ENCODE measurements around the gene RPL31.
A peak's percentile ranks its signal among the peaks of the same experiment; 100 is the strongest.

The RPL31 gene

DNA sequence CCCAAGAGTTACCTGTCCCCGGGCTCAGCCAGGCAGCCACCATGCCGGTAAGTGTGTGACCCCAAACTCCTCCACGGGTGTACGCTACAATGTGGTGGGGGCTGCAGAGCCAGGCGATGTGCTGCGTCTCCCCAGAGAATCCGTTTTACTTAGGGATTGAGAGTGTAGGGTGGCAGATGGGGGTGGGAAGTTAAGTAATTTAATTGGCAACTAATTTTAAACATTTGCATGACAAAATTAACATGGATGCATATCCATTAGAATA lies 26.6 kb upstream of the RPL31 start:
- DNase-seq (ENCODE audit: low spot score): no peak

DNA sequence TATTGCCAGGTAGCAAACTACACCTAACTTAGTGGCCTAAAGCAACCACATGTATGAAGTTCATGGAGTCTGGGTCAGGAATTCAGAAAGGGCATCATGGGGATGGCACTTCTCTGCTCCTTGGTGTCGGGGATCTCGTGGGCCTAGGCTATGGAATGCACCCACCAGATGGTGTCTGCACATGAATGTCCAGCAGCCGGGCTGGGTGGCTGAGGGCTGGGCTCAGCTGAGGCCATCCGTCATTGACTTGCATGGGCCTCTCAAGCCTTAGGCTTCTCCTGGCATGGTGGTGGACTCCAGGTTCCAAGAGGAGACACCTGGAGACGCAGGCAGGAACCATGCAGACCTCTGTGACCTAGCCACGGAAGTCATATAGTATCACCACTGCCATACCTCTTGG lies 26.0 kb upstream of the RPL31 start:
- DNase-seq (ENCODE audit: low spot score): no peak

DNA sequence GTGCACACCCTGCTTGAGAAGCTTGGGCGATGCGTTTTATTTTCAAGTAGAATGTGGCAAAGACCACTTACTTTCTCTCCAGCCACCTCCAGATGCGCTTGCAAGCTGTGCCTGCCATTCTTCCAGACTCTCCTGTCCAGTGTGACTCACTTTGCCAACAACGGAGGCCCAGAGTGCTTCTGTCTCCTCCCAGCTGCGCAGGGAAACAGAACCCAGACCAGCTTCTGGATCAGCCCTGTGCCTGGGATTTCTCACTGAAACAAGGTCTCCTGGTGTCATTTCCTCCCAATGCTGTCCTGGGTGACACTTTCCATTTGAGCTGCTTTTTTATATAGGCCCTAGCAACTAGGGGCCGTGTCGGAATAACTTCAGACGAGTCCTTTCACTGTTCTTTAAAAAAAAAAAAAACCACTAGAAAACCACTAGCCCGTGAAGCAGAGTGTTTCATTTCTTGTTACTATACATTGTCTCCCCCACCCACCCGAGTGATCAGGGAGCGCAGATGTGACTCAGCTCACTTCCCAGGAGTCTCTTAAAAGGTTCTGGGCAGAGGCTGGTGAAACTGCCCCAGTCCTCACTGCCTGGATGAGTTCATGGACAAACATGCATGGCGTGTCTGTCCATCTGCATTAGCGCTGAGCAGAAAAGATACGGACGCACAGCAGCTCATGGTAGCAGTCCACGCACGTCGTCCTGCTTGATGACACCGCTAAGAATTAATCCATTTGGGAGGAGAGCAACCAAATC lies 25.3 kb upstream of the RPL31 start:
- peak; percentile 77 for DNase-seq (ENCODE audit: low spot score)

DNA sequence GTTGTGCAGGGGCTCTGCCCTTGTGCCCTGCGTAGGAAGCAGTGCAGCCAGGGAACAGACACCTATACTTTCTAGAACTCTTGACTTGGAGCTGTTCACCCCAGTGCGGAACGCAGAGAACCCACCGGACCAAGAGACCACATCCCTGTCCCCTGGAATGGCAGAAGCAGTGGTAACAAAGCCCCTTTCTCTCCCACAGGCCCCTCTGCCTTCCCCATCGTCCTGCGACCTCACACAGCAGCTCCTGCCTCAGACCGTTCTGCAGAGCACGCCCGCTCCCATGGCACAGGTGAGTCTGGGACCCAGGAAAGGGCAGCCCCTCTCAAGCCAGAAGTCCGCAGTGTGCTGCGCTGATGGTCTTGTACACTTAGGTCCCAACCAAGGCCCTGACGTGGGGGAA lies 24.6 kb upstream of the RPL31 start:
- no peak for DNase-seq (ENCODE audit: low spot score)

DNA sequence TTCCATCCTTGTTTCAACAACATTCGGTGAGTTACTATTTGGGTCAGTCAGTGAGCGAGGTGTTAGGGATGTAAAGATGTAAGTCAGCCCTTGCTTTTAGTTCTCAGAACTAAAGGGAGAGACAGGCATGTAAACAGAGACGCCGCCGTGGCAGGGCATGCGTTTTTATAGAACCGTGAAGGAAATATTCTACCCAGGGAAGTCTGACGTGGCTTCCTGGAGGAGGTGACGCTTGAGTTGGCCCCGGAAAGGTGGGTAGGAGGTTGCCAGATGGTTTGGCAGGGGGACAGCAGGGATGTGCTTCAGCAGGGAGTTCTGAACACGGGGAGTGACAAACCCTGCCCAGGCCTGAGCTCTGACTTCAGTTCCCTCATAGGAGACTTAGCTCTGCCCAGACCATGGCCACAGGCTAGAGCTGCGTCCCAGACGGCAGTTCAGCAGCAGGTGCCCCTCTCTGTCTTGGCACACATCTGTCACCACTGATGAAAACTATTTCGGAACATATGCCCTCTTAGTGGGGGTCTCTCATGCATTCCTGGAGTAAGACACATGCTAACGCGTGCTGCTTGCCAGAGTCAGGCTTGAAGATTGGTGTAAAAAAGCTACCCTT lies 23.4 kb upstream of the RPL31 start:
- no peak for DNase-seq (ENCODE audit: low spot score)

DNA sequence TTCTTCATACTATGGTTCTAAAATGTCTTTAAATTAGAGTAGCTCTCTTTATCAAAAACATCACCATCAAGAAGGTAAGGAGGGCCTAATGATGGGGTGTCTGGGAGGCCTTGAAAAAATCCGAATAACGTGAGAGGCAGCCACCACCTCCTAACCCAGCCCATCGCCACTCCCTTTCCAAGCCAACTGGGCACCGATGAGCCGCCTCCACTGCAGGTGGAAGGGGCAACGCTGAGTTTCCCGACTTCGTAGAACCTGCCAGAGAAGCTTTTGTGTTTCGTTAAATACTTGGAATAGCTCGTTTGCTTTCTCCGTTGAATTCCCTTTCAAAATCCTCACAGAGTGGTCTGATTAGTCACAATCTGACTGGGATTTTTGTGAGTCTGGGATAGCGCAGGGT lies 22.0 kb upstream of the RPL31 start:
- no peak for DNase-seq (ENCODE audit: low spot score)

DNA sequence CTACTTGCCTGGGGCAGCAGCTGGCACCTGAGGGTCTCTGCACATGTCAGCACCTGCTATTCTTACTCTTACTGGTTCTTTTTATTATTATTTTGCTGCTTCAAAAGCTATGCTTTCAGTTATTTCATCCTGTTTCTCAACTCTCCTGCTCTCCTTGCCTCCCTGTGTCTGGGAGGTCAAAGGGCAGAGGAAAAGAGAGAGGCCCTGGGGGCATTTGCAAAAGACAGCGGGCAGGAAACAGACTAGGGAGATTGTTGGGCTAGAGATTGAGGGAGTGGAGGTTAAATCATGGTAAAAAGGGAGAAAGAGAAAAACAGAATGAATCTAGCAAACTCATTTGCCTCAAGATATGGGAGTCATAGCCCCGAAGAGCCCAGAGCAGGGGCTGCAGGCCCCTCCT lies 21.1 kb upstream of the RPL31 start:
- no peak for DNase-seq (ENCODE audit: low spot score)

DNA sequence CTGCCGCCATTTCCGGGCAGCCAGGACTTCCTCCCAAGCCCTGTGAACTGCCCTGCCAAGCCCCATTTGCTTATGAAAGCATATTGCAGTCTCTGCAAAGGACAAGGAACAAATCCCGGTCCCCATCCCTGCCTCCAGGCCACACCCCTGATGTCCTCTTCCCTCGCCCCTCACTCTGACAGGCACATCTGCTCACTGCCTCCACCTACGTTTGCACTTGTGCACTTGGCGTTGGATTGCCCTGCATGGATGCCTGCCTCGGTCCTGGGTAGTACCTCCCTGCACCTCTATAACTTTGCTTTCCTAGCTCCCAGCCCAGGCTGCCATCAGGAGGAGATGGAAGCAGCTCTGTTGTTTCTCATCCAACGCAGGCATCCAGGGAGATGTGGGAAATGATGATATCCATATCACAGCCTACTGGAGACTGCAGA lies 19.6 kb upstream of the RPL31 start:
- no peak for DNase-seq (ENCODE audit: low spot score)

DNA sequence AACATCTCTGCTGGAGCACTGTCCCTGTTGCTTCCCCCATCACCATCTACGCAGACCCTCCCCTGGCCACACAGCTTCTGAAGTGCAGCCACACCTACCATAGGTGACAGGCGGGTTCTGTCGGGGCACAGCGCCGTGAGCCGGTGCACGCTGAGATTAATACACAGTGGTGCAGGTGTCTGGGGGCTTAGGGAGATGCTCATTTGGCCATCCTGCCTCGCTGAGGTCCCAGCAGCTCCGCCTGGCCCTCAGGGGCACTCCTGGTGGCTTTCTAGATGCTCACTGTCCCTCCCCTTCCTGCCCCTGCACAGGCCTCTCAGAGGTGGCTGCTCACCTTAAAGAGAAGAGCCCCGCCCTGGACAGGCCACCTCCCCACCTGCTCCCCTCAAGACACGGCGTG lies 18.9 kb upstream of the RPL31 start:
- DNase-seq (ENCODE audit: low spot score): no peak

DNA sequence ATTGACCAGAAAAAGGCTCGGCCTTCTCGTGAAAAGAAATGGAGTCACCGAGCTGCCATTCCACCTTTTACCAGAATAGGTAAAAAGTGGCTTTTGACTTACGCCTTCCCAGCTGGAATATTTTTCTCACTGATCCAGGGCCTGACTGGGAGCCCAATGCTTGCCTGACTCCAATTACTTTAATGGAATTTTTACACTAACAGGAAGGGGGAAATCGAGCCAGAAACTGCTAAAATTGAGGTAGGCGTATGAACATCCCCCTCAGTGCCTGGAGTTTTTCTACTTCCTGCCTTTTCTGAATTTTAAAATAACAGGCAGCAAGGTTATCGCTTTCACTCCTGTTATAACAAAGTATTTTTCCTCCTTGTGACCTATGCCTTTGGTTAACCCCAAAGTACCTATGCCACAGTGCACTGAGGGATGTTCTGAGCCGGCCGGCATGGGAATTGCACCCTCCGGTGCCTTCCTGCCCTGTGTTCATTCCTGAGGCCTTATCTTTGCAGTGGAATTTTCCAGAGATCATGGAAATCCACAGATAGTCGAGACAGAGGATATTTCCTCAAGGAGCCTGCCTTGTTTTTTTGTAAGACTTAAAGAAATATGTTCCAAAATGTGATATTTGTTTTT lies 18.3 kb upstream of the RPL31 start:
- DNase-seq (ENCODE audit: low spot score): no peak

DNA sequence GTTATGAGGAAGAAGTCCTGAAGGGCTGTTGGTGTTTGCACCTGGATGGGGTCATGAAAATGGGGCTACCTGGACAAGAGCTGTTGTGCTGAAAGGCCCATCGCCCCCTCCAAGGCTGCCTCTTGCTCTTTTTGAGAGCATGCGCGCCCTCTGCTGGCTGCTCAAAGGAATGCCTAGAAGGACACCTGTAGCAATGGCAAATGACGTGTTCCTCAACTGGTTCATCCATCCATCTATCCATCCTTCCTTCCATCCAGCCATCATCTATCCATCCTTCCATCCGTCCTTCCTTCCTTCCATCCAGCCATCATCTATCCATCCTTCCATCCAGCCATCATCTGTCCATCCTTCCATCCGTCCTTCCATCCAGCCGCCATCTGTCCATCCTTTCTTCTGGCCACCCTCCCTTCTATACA lies 17.2 kb upstream of the RPL31 start:
- peak; percentile 70 for DNase-seq (ENCODE audit: low spot score)

DNA sequence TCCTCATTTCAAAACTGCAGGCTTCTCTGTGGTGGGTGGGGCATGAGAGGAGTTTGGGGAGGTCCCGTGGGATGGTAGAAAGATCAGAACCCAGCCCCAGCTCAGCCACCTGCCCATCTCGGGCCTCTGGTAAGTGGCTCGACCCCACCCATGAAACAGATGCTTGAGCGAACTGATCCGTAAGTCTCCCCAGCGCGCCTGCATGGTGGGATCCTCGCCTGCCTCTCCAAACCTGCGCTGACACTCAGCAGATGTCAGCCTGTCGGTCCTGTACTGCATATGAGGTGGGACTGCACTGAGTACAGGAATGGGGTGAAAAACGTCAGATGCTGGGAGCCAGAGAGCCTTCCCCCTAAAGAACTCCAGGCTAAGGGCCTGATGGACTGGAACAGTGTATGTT lies 15.9 kb upstream of the RPL31 start:
- no peak for DNase-seq (ENCODE audit: low spot score)

DNA sequence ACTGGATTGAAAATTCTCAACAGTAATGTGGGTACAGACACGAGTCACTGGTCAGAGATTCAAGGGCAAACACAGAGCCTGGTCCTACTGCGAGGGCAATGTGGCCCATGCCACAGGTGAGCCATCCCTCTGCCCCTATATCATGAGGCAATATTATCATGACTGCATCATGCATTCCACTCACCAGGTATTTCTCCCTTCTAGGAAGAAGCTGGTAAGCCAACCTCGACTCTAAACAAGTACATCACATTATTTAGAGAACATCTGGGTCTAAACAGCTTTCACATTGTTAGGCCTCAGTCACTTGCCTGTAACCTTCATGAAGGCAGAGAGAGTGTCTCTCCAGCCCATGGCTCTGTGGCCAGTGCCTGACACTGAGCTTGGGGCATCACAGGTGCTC lies 14.6 kb upstream of the RPL31 start:
- DNase-seq (ENCODE audit: low spot score): no peak

DNA sequence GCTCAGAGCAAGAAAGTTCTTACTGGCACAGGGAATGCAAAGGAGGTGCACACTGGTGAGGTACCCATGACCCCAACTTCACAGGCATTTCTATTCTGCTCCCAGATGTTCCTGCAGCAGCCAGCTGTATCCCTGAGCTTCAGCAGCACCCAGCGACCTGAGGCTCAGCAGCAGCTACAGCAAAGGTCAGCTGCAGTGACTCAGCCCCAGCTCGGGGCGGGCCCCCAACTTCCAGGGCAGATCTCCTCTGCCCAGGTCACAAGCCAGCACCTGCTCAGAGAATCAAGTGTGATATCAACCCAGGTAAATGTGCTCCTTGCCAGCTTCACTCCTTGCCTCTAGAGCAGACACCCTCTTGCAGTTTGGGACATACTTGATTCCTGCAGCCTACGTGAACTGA lies 14.1 kb upstream of the RPL31 start:
- DNase-seq (ENCODE audit: low spot score): no peak

DNA sequence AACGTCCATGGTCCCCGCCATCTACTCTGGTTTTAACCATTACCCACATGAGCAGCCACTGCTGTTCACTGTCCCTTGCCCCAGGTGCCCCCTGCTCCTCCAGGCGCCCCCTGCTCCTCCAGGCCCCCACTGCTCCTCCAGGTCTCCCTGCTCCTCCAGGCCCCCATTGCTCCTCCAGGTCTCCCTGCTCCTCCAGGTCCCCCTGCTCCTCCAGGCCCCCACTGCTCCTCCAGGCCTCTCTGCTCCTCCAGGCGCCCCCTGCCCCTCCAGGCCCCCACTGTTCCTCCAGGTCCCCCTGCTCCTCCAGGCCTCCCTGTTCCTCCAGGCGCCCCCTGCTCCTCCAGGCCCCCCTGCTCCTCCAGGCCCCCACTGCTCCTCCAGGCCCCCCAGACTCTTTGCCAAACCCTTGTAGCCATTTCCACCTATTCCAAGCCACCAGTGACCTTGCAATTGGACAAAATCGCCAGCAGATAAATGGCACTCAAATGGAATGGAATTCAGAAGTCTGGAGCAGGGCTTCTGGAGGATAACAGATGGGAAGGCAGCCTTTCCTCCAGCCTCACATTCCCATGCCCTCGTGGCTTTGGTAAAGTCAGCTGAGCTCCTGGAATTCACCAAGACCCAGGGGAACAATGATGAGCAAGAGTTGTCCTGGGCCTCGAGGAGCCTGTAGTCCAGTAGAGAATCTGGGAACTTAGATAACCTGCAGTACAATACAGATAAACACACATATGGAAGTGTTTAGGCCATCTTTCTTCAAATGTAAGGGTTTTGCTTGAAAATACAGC lies 13.3 kb upstream of the RPL31 start:
- DNase-seq (ENCODE audit: low spot score): peak; percentile 94

DNA sequence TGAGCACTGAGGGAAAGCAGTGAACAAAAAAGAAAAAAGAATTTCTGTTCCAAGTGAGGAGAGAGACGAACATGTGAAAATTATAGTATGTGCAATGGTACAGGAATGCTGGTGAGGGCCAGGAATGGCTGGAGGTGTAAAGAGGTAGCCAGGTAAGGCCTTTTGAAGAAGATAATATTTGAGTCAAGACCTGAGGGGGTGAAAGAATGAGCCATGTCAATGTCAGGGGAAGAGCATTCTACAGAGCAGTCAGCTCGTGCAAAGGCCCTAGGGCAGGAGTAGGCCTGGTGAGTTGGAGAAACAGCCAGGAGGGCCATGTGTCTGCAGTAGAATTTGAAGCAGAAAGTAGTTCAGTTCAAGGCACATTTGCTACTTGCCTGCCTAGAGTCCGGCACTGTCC lies 12.4 kb upstream of the RPL31 start:
- no peak for DNase-seq (ENCODE audit: low spot score)

DNA sequence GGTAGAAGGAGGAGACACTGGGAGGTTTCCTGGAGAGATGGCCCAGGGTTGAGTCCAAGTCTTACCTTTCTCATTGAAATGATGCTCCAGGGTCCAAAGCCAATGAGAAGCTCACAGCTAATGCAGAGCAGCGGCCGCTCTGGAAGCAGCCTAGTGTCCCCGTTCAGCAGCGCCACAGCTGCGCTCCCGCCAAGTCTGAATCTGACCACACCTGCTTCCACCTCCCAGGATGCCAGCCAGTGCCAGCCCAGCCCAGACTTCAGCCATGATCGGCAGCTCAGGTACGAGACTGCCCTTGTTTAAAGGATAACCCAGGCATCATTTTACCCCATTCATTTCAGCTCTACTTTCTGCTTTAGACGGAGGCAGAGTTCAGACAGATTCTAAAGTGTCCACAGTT lies 11.9 kb upstream of the RPL31 start:
- DNase-seq (ENCODE audit: low spot score): no peak

DNA sequence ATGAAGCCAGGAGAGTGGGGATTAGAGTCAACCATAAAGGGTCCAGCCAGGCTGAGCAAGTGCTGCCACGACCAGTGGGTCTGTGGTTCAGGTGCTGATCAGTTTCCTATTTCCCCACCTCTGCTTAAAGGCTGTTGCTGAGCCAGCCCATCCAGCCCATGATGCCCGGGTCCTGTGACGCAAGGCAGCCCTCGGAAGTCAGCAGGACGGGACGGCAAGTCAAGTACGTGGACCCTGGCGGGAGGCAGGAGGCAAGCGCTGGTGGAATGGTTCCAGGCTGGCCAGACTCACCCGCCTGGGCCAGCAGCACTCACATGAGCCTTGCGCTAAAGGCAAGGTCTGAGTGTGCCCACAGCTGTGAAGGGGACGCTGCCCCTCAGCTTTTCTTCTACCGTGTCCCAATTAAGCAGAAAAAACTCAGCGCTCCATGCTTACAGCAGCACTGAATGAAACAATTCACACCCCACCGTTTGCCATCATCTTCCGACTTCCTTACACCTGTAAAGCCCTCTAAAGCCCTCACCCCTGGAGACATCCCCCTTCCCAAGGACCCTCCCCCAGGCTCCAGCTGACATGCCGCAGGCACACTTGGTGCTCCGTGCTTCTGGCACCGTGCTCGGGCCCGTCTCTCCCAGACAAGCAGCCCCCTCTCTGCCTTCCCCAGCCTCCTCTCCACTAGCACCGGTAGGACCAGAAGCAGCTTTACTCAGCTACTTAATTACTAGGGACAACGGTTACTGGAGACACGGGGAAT lies 11.3 kb upstream of the RPL31 start:
- no peak for DNase-seq (ENCODE audit: low spot score)

DNA sequence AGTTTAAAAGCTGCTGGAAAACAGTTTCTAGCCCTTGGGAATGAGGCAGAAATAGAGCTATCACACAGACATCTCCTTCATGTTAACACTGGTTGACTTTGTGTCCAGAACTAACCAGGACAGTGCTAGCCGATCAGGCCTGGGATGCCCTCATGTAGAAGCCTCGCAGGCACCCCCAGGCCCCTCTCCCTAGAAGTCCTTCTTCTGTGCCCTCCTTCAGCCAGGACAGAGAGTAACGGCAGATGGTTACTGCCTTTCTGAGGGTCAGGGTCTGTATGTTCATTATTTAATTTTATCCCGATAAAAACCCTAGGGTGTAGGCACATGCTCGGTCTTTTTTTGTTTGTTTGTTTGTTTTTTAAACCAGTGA lies 10.7 kb upstream of the RPL31 start:
- no peak for DNase-seq (ENCODE audit: low spot score)

DNA sequence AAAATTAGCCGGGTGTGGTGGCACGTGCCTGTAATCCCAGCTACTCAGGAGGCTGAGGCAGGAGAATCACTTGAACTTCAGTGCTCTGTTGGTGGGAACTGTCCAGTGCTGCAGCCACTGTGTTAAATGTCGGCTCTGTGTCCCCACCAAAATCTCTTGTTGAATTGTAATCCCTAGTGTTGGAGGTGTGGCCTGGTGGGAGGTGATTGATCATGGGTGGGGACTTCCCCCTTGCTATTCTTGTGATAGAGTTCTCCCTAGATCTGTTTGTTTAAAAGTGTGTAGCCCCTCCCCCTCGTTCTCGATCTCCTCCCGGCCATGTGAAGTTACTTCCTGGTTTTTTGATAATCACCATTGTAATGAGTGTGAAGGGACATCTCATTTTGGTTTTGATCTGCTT lies 9.8 kb upstream of the RPL31 start:
- no peak for DNase-seq (ENCODE audit: low spot score)

DNA sequence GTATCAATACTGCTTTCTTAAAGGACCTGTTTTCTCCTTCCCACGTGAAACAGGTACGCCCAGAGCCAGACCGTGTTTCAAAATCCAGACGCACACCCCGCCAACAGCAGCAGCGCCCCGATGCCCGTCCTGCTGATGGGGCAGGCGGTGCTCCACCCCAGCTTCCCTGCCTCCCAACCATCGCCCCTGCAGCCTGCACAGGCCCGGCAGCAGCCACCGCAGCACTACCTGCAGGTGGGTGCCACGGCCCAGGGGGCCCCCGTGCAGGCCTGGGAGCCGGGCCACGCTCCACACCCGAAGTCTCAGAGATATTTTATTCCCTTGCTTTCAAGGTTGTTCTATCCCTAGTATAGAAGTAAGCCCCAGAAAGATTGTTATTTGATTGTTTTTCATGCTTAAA lies 8.8 kb upstream of the RPL31 start:
- DNase-seq (ENCODE audit: low spot score): no peak

DNA sequence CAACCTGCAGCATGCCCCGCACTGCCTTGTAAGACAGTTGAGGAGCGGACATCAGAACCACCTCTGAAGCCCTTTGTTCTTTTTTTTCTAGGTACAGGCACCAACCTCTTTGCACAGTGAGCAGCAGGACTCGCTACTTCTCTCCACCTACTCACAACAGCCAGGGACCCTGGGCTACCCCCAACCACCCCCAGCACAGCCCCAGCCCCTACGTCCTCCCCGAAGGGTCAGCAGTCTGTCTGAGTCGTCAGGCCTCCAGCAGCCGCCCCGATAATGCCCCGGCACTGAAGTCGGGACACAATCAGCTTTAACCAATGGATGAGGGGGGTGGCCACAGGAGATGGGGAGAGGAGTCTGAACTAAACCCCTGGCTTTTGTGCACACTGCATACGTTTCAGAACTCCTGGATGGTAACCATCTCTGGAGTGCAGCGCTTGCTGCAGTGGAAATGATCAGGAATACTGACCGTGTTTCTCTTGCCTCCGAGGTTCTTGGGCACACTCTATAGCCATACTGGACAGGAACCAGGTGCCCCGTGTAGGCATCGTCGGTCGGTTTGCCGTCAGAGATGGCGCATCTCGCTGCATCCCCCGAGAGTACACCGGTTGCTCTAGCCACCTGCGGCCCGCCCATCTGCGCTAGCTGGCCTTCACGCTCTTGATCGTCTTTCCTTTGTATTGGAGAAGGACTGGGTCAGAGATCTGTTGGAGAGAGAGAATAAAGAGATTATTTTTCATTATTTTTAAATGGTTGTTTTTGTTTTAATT lies 6.6 kb upstream of the RPL31 start:
- DNase-seq (ENCODE audit: low spot score): no peak
